ENCODE data around the gene ATP2A1. TPM values are rescaled to one million over a fixed set of nuclear protein-coding genes. Genes with fewer than 3 reads are reported as not detected.

The ATP2A1 gene
- total and polyA plus RNA-seq, 4 donors: 0.34 to 0.92 (median 0.44) TPM

DNA sequence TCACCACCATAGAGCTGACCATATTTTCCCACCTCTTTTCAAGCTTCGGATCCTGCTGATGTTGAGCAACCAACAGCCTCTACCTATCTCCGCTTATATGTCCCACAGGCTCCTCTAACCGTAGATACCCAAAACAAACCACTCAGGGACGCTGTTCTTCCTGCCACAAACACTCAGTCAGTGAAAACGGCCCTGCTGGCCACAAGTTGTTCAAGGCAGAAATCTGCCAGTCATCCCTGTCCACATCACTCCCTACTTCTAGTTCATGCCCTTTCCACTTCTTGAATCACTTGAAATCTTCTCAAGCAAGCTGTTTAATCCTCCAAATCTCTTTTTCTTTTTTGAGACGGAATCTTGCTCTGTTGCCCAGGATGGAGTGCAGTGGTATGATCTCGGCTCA lies 38.8 kb downstream of the ATP2A1 start:
- no peak overlapping the region for H3K4me3 ChIP-seq
- TF ChIP-seq CTCF (IDR thresholded peaks at IDR 0.05; ENCODE audit: control extremely low read depth, extremely low read depth): no peak
- no peak overlapping the region for H3K9ac ChIP-seq (ENCODE audit: insufficient read depth in 1 of 2, low read length in 2 of 2)
- H3K9me3 ChIP-seq (ENCODE audit: control insufficient read depth in 4 of 4, insufficient read depth in 3 of 4, low read length in 3 of 4): no peaks in the 10 kb centered on the region
- no peaks in the 10 kb centered on the region for H3K27me3 ChIP-seq (ENCODE audit: control insufficient read depth in 3 of 3, insufficient read depth in 3 of 3, low read length in 2 of 3)
- peaks cover 11 to 41% (median 16%) of the 10 kb centered on the region in 4 donors for H3K36me3 ChIP-seq (ENCODE audit: control insufficient read depth in 4 of 4, insufficient read depth in 4 of 4, low read length in 4 of 4)
- no peak overlapping the region for H3K27ac ChIP-seq (ENCODE audit: low read depth in 1 of 2, low read length in 1 of 2)
- ATAC-seq (ENCODE audit: insufficient read depth, low FRiP score) (no peak), DNase-seq (no peak)
- no peaks in the 10 kb centered on the region for H3K4me1 ChIP-seq (ENCODE audit: control insufficient read depth in 5 of 5, insufficient read depth in 5 of 5, low read length in 5 of 5)
- WGBS, 2 donors: 82 to 87% methylated on average over 7 of the region's 7 CpGs

- no peaks in the 10 kb centered on the region for H3K27me3 ChIP-seq (ENCODE audit: control insufficient read depth in 3 of 3, insufficient read depth in 3 of 3, low read length in 2 of 3)
- no peak overlapping the region for H3K9ac ChIP-seq (ENCODE audit: insufficient read depth in 1 of 2, low read length in 2 of 2)
- TF ChIP-seq CTCF (IDR thresholded peaks at IDR 0.05; ENCODE audit: control extremely low read depth, extremely low read depth): no peak
- H3K27ac ChIP-seq (ENCODE audit: low read depth in 1 of 2, low read length in 1 of 2): no peak overlapping the region
- DNase-seq: no peak
- WGBS, 2 donors: 96 to 97% methylated on average over 3 of the region's 3 CpGs
- H3K36me3 ChIP-seq (ENCODE audit: control insufficient read depth in 4 of 4, insufficient read depth in 4 of 4, low read length in 4 of 4): peaks cover 11 to 34% (median 16%) of the 10 kb centered on the region in 4 donors
- H3K4me3 ChIP-seq: no peak overlapping the region
- H3K9me3 ChIP-seq (ENCODE audit: control insufficient read depth in 4 of 4, insufficient read depth in 3 of 4, low read length in 3 of 4): no peaks in the 10 kb centered on the region
- peaks cover 0 to 5% (median 0%) of the 10 kb centered on the region in 5 donors for H3K4me1 ChIP-seq (ENCODE audit: control insufficient read depth in 5 of 5, insufficient read depth in 5 of 5, low read length in 5 of 5)
- no peak for ATAC-seq (ENCODE audit: insufficient read depth, low FRiP score)
Measured at GRCh38 chr16:28918698-28919097, 40.4 kb downstream of the ATP2A1 start.

DNA sequence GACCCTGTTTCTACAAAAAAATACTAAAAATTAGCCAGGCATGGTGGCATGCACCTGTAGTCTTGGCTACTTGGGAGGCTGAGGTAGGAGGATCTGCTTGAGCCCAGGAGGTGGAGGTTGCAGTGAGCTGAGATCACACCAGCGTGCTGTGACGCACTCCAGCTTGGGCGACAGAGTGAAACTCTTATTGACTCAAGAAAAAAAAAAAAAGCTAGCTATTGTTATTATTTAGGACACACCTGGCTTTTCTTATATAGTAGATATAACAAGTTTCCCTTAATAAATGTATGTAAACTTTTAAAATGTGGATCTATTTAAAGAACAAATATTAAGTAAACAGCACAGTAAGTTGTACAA lies 44.9 kb downstream of the ATP2A1 start:
- no peak for ATAC-seq (ENCODE audit: insufficient read depth, low FRiP score)
- 90 to 95% methylated on average over 3 of the region's 3 CpGs for WGBS, 2 donors

More for the DNA sequence above, 44.9 kb downstream of the ATP2A1 start:
- no peak for TF ChIP-seq CTCF (IDR thresholded peaks at IDR 0.05; ENCODE audit: control extremely low read depth, extremely low read depth)
- DNase-seq: no peak
- H3K9ac ChIP-seq (ENCODE audit: insufficient read depth in 1 of 2, low read length in 2 of 2): no peak overlapping the region
- H3K27me3 ChIP-seq (ENCODE audit: control insufficient read depth in 3 of 3, insufficient read depth in 3 of 3, low read length in 2 of 3): no peaks in the 10 kb centered on the region
- peaks cover 0 to 13% (median 6%) of the 10 kb centered on the region in 5 donors for H3K4me1 ChIP-seq (ENCODE audit: control insufficient read depth in 5 of 5, insufficient read depth in 5 of 5, low read length in 5 of 5)
- no peaks in the 10 kb centered on the region for H3K9me3 ChIP-seq (ENCODE audit: control insufficient read depth in 4 of 4, insufficient read depth in 3 of 4, low read length in 3 of 4)
- peaks cover 0 to 13% (median 8%) of the 10 kb centered on the region in 4 donors for H3K36me3 ChIP-seq (ENCODE audit: control insufficient read depth in 4 of 4, insufficient read depth in 4 of 4, low read length in 4 of 4)
- H3K27ac ChIP-seq (ENCODE audit: low read depth in 1 of 2, low read length in 1 of 2): no peak overlapping the region
- H3K4me3 ChIP-seq: no peak overlapping the region
